AG10803 (cell line): ENCODE data around the gene SMOC2.

ENCODE experiments used
- DNase-seq: peaks from one replicate; pipeline ENCODE4 v3.0.0; 2010; ENCODE audit warnings: low read depth
- H3K4me3 ChIP-seq: 2 replicates; pipeline ENCODE4 v1.5.1; 2011; ENCODE audit warnings: mild to moderate bottlenecking, low read length, control low read depth
- TF ChIP-seq, protein P1 (sequence below): conservative IDR thresholded peaks from 2 replicates; pipeline ENCODE4 v1.5.1; 2011; ENCODE audit warnings: mild to moderate bottlenecking, low read length, control low read depth, inconsistent platforms

The SMOC2 gene

DNA sequence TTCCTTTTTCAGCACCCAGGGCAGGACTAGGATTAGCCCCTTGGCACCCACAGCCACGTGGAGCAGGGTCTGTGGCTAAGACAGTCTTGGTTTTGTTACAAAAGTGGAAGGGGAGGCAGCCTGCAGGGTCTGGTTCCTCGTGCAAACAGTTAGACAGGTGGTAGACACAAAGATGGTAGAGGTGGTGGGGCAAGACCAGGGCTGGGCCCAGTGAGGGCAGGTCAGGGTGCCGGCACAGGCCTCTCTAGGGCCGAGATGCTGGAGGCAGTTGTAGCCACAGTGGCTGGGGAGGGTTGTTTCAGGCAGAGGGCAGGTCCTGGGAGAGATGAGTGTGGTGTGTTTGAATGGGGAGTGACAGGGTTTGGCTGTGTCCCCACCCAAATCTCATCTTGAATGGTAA lies 161.6 kb downstream of the SMOC2 start:
- DNase-seq = no peak
- TF ChIP-seq, protein P1, sequence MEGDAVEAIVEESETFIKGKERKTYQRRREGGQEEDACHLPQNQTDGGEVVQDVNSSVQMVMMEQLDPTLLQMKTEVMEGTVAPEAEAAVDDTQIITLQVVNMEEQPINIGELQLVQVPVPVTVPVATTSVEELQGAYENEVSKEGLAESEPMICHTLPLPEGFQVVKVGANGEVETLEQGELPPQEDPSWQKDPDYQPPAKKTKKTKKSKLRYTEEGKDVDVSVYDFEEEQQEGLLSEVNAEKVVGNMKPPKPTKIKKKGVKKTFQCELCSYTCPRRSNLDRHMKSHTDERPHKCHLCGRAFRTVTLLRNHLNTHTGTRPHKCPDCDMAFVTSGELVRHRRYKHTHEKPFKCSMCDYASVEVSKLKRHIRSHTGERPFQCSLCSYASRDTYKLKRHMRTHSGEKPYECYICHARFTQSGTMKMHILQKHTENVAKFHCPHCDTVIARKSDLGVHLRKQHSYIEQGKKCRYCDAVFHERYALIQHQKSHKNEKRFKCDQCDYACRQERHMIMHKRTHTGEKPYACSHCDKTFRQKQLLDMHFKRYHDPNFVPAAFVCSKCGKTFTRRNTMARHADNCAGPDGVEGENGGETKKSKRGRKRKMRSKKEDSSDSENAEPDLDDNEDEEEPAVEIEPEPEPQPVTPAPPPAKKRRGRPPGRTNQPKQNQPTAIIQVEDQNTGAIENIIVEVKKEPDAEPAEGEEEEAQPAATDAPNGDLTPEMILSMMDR = no peak
- no peak overlapping the region for H3K4me3 ChIP-seq

DNA sequence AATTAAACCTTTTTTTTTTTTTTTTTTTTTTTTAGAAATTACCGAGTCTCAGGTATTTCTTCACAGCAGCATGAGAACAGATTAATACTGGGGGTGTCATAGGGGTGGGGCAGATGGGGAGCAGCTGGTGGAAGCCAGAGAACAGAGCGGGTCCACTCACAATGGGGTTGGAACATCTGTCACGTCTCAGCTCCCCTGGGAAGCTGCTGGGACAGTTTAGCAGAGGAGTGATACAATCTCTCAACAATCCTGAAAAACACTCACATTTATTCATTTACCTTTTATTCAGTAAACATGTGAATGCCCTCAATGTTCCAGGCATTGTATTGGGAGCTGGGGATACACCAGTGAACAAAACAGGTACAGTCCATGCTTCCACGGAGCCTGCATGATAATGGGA lies 162.2 kb downstream of the SMOC2 start:
- TF ChIP-seq, protein P1 = no peak
- no peak overlapping the region for H3K4me3 ChIP-seq
- DNase-seq = no peak

DNA sequence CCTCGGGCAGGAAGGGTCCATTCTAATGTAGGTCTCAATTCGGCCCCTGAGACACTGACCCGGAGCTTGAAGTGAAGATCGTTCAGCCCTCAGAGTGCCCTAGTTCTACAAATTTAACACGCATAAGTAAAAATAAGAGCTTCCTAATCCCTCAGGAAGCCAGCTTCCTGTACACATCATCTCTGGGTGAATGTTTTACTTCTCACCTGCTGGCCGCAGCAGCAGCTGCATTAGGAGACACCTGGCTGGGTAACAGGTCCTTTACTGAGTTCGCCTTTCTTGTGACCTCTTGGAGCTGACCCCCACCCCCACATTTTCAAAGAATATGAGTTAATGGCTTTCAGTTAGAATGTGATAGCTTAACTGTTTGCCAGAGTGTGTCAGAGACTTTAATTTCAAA lies 165.0 kb downstream of the SMOC2 start:
- no peak overlapping the region for H3K4me3 ChIP-seq
- DNase-seq = no peak
- TF ChIP-seq, protein P1 = no peak

DNA sequence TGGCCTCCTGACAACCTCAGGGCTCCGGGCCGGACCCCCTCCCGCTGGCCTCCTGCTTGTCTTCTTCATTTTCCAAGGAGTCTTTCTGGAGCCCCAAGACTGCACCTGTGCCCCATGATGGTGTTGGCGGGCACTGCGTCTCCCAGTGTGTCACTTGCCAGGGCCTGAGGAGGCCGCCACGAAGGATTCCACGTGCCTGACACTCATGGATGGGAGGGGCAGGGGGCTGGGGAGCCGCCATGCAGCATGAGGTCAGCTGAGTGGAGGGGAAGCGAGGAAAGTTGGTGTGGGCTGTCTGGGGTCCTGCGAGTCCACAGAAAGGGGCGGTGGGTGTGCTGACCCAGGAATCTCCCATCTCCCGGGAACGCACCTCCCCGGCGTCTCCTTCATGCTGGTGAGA lies 165.7 kb downstream of the SMOC2 start:
- TF ChIP-seq, protein P1 = no peak
- H3K4me3 ChIP-seq = no peak overlapping the region
- DNase-seq = no peak

DNA sequence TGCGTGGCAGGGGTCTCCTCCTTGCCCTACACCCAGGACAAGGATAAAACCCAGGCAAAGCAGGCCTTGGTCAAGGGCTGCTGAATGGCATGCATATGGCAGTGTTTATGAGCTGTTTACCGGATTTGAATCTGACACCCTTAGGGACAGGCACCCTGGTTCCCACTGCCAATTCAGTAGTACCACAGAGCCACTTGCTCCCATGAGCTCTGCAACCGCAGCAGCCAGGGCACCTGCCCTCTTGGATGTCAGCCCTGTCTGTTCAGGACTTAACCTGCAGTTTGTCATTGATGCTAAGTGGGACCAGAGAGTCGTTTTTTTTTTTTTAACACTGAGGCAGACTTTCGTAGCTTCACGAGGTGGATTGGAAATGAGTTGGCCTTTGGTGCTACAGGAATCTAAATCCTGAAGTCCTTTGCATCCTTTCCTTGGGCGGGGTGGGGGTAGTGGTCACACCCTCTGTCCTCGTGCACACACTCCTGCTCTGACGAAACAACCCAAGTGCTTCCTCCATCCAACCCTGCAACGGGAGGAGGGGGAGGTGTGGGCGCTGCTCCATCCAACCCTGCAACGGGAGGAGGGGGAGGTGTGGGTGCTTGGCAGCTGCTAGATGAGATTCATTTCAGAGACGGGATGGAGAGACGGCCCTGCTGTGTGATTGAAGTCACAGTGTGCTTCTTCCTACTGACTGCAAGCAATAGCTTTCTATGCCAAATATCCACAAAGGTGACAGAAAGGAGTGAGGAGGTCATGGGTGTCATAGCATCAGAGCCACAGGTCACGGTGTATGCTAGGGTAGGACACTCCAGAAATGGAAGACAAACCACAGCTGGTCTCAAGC lies 166.5 kb downstream of the SMOC2 start:
- TF ChIP-seq, protein P1 = no peak
- no peak overlapping the region for H3K4me3 ChIP-seq
- no peak for DNase-seq

DNA sequence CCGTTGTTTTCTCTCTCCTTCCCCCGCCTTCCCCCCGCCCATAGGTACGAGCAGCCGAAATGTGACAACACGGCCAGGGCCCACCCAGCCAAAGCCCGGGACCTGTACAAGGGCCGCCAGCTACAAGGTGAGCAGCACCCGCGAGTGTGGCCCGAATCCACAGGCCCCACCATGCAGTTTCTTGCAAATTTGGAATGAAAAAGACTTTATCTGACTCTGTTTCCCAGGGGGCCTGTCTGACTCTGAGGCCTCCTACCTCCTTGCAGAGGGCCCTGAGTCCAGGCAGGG lies 167.1 kb downstream of the SMOC2 start:
- TF ChIP-seq, protein P1 = no peak

DNA sequence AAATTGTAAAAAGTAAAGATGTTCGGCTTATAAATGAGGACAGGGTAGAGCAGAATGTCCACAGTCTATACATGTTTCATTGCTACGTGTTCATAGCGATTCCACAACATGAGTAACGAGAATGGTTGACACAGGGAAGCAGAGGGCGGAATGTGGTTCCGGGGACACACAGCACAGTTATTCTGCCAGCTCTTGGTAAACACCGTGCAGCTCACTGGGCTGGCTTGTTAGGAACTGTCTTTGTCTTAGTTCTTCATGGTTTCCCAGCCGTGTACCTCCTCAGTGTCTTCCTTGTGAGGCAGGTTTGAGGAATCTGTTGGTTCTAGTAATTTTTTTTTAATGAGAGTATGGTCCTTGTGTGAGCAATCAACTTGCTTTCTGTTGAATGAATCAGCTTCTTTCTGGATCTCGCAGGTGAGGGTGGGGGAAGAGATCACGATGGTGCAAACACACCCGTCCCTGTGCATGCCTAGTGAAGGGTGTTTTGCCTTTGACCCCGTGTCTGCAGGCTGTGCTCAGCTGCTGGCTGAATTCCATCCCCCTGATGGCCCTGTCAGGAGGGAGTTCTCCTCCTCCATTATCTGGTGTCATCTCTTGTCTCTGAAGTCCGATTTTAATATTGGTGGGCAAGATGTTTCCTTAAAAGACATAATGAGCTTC lies 168.2 kb downstream of the SMOC2 start:
- H3K4me3 ChIP-seq = no peak overlapping the region
- TF ChIP-seq, protein P1 = no peak
- no peak for DNase-seq

More for the DNA sequence above, 167.1 kb downstream of the SMOC2 start:
- H3K4me3 ChIP-seq = no peak overlapping the region
- DNase-seq = no peak
